K562 (cell line): Measurements from ENCODE around the gene SPIRE1. TPM values are rescaled to one million over a fixed set of nuclear protein-coding genes. Genes with fewer than 3 reads are reported as not detected.

Source experiments
- ATAC-seq: fragments of 200-7000 bp; cut with Tn5 transposase; 3 replicates; pipeline ENCODE4 v1.9.1; 2020; ENCODE audit warnings: moderate library complexity
- BruUV-seq: library from RNA; stranded (reverse); fragments of 400-500 nt; replicated peaks from 2 replicates; lab custom pipeline; 2021; lab: Mats Ljungman, UMichigan
- CTCF ChIA-PET: fragments of 300-600 bp; formaldehyde crosslinking; extraction: SDS; loops from one replicate; lab custom pipeline; 2021; ENCODE audit warnings: low intra/inter-chr PET ratio; lab: Yijun Ruan, JAX
- POLR2A ChIA-PET: fragments of 300-600, 350-650 bp; sonication (Branson Sonifier 250); formaldehyde crosslinking; extraction: SDS; loops from one replicate; lab custom pipeline; 2021; ENCODE audit warnings: antibody characterized with exemption, inconsistent platforms; lab: Yijun Ruan, JAX
- DNase-seq, 4 experiments: peaks; one replicate each; pipeline versions ENCODE4 v3.0.0 to v3.0.0-alpha.2; 2011 to 2018; ENCODE audit warnings: low spot score in 3 of 4, mixed read lengths in 3 of 4; ENCODE audit errors: extremely low read depth in 1 of 4
- FAIRE-seq: peaks from 2 replicates; lab custom pipeline; 2011; peaks lifted over from hg19 to GRCh38; lab: Jason Lieb, UNC
- H2AFZ ChIP-seq: 2 replicates; pipeline ENCODE4 v1.6.0; 2011; ENCODE audit warnings: low read depth, low read length, control low read depth, inconsistent platforms
- H3K27ac ChIP-seq: fragments of 200-600 bp; 3 replicates; pipeline ENCODE4 v1.8.0; 2011; ENCODE audit warnings: low read depth, mild to moderate bottlenecking, control low read depth, inconsistent platforms, low read length, moderate library complexity, mixed read lengths; ENCODE audit errors: extremely low read depth
- H3K27me3 ChIP-seq, 2 experiments: fragments of 300-600 bp in 1 of 2; 2 replicates in 1 of 2; 3 replicates in 1 of 2; pipeline versions ENCODE4 v1.6.0 to v1.8.0; 2011; ENCODE audit warnings: inconsistent platforms in 2 of 2, low read length in 2 of 2, mild to moderate bottlenecking in 1 of 2, mixed read lengths in 1 of 2, moderate library complexity in 1 of 2; ENCODE audit not compliant: control insufficient read depth in 2 of 2, insufficient read depth in 2 of 2
- H3K36me3 ChIP-seq: fragments of 300-600 bp; 3 replicates; pipeline ENCODE4 v1.8.0; 2011; ENCODE audit warnings: mild to moderate bottlenecking, low read length, inconsistent platforms; ENCODE audit not compliant: control insufficient read depth, insufficient read depth
- H3K4me1 ChIP-seq, 2 experiments: fragments of 200-600 bp in 1 of 2; replicated peaks in 1 of 2; 2 replicates in 1 of 2; 3 replicates in 1 of 2; pipeline versions ENCODE4 v1.5.1 to v1.8.0; 2011; ENCODE audit warnings: inconsistent platforms in 2 of 2, low read length in 2 of 2, mild to moderate bottlenecking in 1 of 2, mixed read lengths in 1 of 2, moderate library complexity in 1 of 2; ENCODE audit not compliant: control insufficient read depth in 2 of 2, insufficient read depth in 2 of 2
- H3K4me2 ChIP-seq: 2 replicates; pipeline ENCODE4 v1.6.1; 2011; ENCODE audit warnings: low read length, control low read depth, inconsistent platforms, mixed read lengths; ENCODE audit not compliant: insufficient read depth
- H3K4me3 ChIP-seq: fragments of 200-600 bp; sonication (generic), shearing (Covaris generic); 2 replicates; pipeline ENCODE4 v1.5.1; 2016; ENCODE audit warnings: control low read depth, inconsistent platforms
- H3K79me2 ChIP-seq: fragments of 200-600 bp; 3 replicates; pipeline ENCODE4 v1.8.0; 2011; ENCODE audit warnings: low read length, inconsistent platforms; ENCODE audit not compliant: control insufficient read depth, insufficient read depth
- H3K9ac ChIP-seq, 2 experiments: 2 replicates each; pipeline versions ENCODE4 v1.6.0 to v1.6.1; 2011; ENCODE audit warnings: low read depth in 2 of 2, low read length in 2 of 2, control low read depth in 1 of 2, inconsistent platforms in 1 of 2, mild to moderate bottlenecking in 1 of 2, mixed read lengths in 1 of 2; ENCODE audit not compliant: insufficient read depth in 1 of 2
- H3K9me1 ChIP-seq: one replicate; pipeline ENCODE4 v1.6.0; 2011; ENCODE audit warnings: inconsistent platforms, mild to moderate bottlenecking, low read length, moderate library complexity; ENCODE audit not compliant: control insufficient read depth, insufficient read depth
- H3K9me3 ChIP-seq: replicated peaks from 2 replicates; pipeline ENCODE4 v1.5.1; 2011; ENCODE audit warnings: low read depth, low read length, inconsistent platforms; ENCODE audit not compliant: control insufficient read depth, insufficient read depth
- H4K20me1 ChIP-seq: replicated peaks from 2 replicates; pipeline ENCODE4 v1.6.1; 2011; ENCODE audit warnings: low read length, inconsistent platforms, mixed read lengths; ENCODE audit not compliant: control insufficient read depth, insufficient read depth
- MEIS2 ChIP-seq: fragments of 450-650 bp; IDR thresholded peaks from 2 replicates; pipeline ENCODE4 v1.6.1; 2014; ENCODE audit warnings: mild to moderate bottlenecking; ENCODE audit not compliant: partially characterized antibody
- RFX5 ChIP-seq: IDR thresholded peaks from 2 replicates; pipeline ENCODE4 v1.6.1; 2011; ENCODE audit warnings: low read depth, mild to moderate bottlenecking, improper control_type of control experiment, low read length
- WGBS: fragments of 100-300 bp; shearing (Covaris generic); methylation state at CpG from one replicate; pipeline ENCODE4 v1.1.6; 2016; ENCODE audit warnings: low coverage, mixed read lengths; ENCODE audit not compliant: insufficient coverage; ENCODE audit errors: missing lambda C conversion rate; 5-methylcytosine and 5-hydroxymethylcytosine counted together
- in situ Hi-C: fragments of 300-500 bp; cut with MboI; formaldehyde crosslinking; loops from 4 replicates; pipeline ENCODE4 v1.15.0; 2018; ENCODE audit warnings: inconsistent platforms, mixed read lengths
- intact Hi-C: fragments of 100-400 bp; cut with micrococcal nuclease; formaldehyde crosslinking; loops from 2 replicates; pipeline ENCODE4 v1.14.2; 2022
- polyA plus RNA-seq, 8 experiments: library from polyadenylated mRNA; depleted of rRNA in 4 of 8; stranded (reverse) in 5 of 8; unstranded in 3 of 8; fragments of >200 nt; fragmentation: Nextera tagmentation in 2 of 8; fragmentation: Illumina TruSeq in 1 of 8; extraction: Ambion mirVana in 2 of 8; extraction: Trizol in 1 of 8; gene quantifications; 2 replicates each; pipeline versions ENCODE4 v1.2.1 to v1.2.3, GENCODE V29; 2011 to 2014; ENCODE audit warnings: inconsistent platforms in 1 of 8, missing spikeins in 1 of 8
- total RNA-seq, 7 experiments: library from RNA; depleted of rRNA in 6 of 7; stranded (reverse); fragments of >200 nt in 6 of 7; fragmentation: Illumina TruSeq in 2 of 7; extraction: Trizol in 2 of 7; gene quantifications; 2 replicates each; pipeline versions ENCODE4 v1.2.1 to v1.2.3, GENCODE V29; 2011 to 2021; ENCODE audit warnings: low replicate concordance in 1 of 7
- TF ChIP-seq, protein P1 (sequence below), 2 experiments: IDR thresholded peaks in 1 of 2; conservative IDR thresholded peaks in 1 of 2; 2 replicates each; pipeline ENCODE4 v1.6.1; 2016; ENCODE audit warnings: low read depth in 2 of 2, mild to moderate bottlenecking in 1 of 2, missing compliant biosample characterization in 1 of 2, missing genetic modification characterization in 1 of 2, moderate library complexity in 1 of 2

The SPIRE1 gene
- total and polyA plus RNA-seq, 9 of the 15 experiments (the other 6 are each of a cell fraction or from before 2014, with no cell fraction given) = 2.9 to 14.0 (median 10.2) TPM

- BruUV-seq = no TSS peak
- 25% methylated on average over 5 of the region's 5 CpGs for WGBS
- CTCF ChIA-PET = no interaction called here
- H3K79me2 ChIP-seq = no peaks in the 10 kb centered on the region
- POLR2A ChIA-PET = interaction anchor here (0.7 to 1.1 kb wide), 3 partner anchors 18 to 128 kb away, joined by 3 to 4 read pairs (median 4); no protein-coding TSS in a partner anchor
- no peaks in the 10 kb centered on the region for H3K27me3 ChIP-seq
- H2AFZ ChIP-seq = no peak overlapping the region
- H3K9ac ChIP-seq = no peak overlapping the region
- H3K4me2 ChIP-seq = no peak overlapping the region
- TF ChIP-seq RFX5 (no peak), MEIS2 (peak; percentile 41)
- TF ChIP-seq, protein P1, sequence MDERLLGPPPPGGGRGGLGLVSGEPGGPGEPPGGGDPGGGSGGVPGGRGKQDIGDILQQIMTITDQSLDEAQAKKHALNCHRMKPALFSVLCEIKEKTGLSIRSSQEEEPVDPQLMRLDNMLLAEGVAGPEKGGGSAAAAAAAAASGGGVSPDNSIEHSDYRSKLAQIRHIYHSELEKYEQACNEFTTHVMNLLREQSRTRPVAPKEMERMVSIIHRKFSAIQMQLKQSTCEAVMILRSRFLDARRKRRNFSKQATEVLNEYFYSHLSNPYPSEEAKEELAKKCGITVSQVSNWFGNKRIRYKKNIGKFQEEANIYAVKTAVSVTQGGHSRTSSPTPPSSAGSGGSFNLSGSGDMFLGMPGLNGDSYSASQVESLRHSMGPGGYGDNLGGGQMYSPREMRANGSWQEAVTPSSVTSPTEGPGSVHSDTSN (CRISPR knock-in tag; IDR thresholded peaks at IDR 0.05; ENCODE audit: low read depth) = no peak
- TF ChIP-seq, protein P1 (tag; conservative IDR thresholded peaks at IDR 0.05; ENCODE audit: low read depth) = peak; percentile 70
- no peaks in the 10 kb centered on the region for H3K9me1 ChIP-seq
- FAIRE-seq (peak; percentile 76), ATAC-seq (no peak), DNase-seq (no peak)
- no peaks in the 10 kb centered on the region for H3K9me3 ChIP-seq
- 0 out of 5 replicates have a peak, but pooled peaks cover 0 to 7% of the 10 kb centered on the region in 2 experiments for H3K4me1 ChIP-seq
- H3K36me3 ChIP-seq = no peaks in the 10 kb centered on the region
- no peak overlapping the region for H3K4me3 ChIP-seq
- in situ Hi-C loops = no loop called here
- no peaks in the 10 kb centered on the region for H4K20me1 ChIP-seq
- no peak overlapping the region for H3K27ac ChIP-seq
- intact Hi-C loops = loop anchor here (10.0 kb wide), 1 partner anchor 64 kb away; no protein-coding TSS in a partner anchor
Observed at GRCh38 chr18:12520442-12520992, 137.4 kb downstream of the SPIRE1 start.
